Neuronal stem cell (in vitro differentiated cells): ENCODE results near the gene KHSRP.

Source experiments
- DNase-seq: peaks from one replicate; pipeline ENCODE4 v3.0.0-alpha.2; 2013; ENCODE audit warnings: low spot score
- H2AFZ ChIP-seq: one replicate; pipeline ENCODE4 v1.6.1; 2013; ENCODE audit warnings: mild to moderate bottlenecking, low read length, inconsistent platforms
- H2AK5ac ChIP-seq: 2 replicates; pipeline ENCODE4 v1.6.1; 2013; ENCODE audit warnings: low read depth, mild to moderate bottlenecking, inconsistent platforms, low read length, moderate library complexity, mixed read lengths
- H2BK120ac ChIP-seq: 2 replicates; pipeline ENCODE4 v1.6.1; 2013; ENCODE audit warnings: low read depth, mild to moderate bottlenecking, inconsistent platforms, low read length, moderate library complexity, mixed read lengths
- H2BK12ac ChIP-seq: one replicate; pipeline ENCODE4 v1.6.1; 2013; ENCODE audit warnings: low read length, inconsistent platforms
- H2BK15ac ChIP-seq: 2 replicates; pipeline ENCODE4 v1.6.1; 2013; ENCODE audit warnings: mild to moderate bottlenecking, low read length, inconsistent platforms, mixed read lengths
- H2BK5ac ChIP-seq: one replicate; pipeline ENCODE4 v1.6.1; 2013; ENCODE audit warnings: inconsistent platforms, mild to moderate bottlenecking, low read length, moderate library complexity
- H3K14ac ChIP-seq: one replicate; pipeline ENCODE4 v1.6.1; 2013; ENCODE audit warnings: low read length, inconsistent platforms
- H3K18ac ChIP-seq: 2 replicates; pipeline ENCODE4 v1.6.1; 2013; ENCODE audit warnings: low read length, inconsistent platforms
- H3K23ac ChIP-seq: 2 replicates; pipeline ENCODE4 v1.6.1; 2013; ENCODE audit warnings: low read depth, mild to moderate bottlenecking, mixed read lengths, low read length, inconsistent platforms; ENCODE audit not compliant: poor library complexity
- H3K27ac ChIP-seq: replicated peaks from 3 replicates; pipeline ENCODE4 v1.5.1; 2013; ENCODE audit warnings: low read length, inconsistent platforms
- H3K27me3 ChIP-seq, 3 experiments: 2 replicates each; pipeline ENCODE4 v1.6.1; 2013; ENCODE audit warnings: low read length in 3 of 3, mild to moderate bottlenecking in 2 of 3, inconsistent platforms in 1 of 3, low read depth in 1 of 3, mixed read lengths in 1 of 3, moderate library complexity in 1 of 3; ENCODE audit not compliant: control insufficient read depth in 3 of 3, insufficient read depth in 3 of 3
- H3K36me3 ChIP-seq, 2 donors: replicated peaks in 1 of 2; 2 replicates each; pipeline ENCODE4 v1.6.1; 2013; ENCODE audit warnings: low read length in 2 of 2; ENCODE audit not compliant: control insufficient read depth in 2 of 2, insufficient read depth in 2 of 2
- H3K4ac ChIP-seq: 2 replicates; pipeline ENCODE4 v1.6.1; 2013; ENCODE audit warnings: inconsistent platforms, mild to moderate bottlenecking, low read length, moderate library complexity
- H3K4me1 ChIP-seq, 2 donors: 1 replicate in 1 of 2; 2 replicates in 1 of 2; pipeline ENCODE4 v1.6.1; 2013; ENCODE audit warnings: low read length in 2 of 2, low read depth in 1 of 2; ENCODE audit not compliant: control insufficient read depth in 2 of 2, insufficient read depth in 1 of 2
- H3K4me2 ChIP-seq: one replicate; pipeline ENCODE4 v1.6.1; 2013; ENCODE audit warnings: mild to moderate bottlenecking, low read length, inconsistent platforms; ENCODE audit not compliant: insufficient read depth, poor library complexity, severe bottlenecking
- H3K4me3 ChIP-seq, 2 donors: 2 replicates each; pipeline ENCODE4 v1.5.1; 2013; ENCODE audit warnings: low read length in 2 of 2, mild to moderate bottlenecking in 2 of 2, inconsistent platforms in 1 of 2, moderate library complexity in 1 of 2
- H3K79me1 ChIP-seq: one replicate; pipeline ENCODE4 v1.6.1; 2013; ENCODE audit warnings: low read depth, mild to moderate bottlenecking, inconsistent platforms, low read length, moderate library complexity
- H3K9ac ChIP-seq: one replicate; pipeline ENCODE4 v1.6.1; 2013; ENCODE audit warnings: mild to moderate bottlenecking, low read depth, low read length, inconsistent platforms; ENCODE audit not compliant: poor library complexity
- H3K9me3 ChIP-seq, 2 donors: replicated peaks in 1 of 2; 2 replicates each; pipeline versions ENCODE3 to v1.6.1; 2013; ENCODE audit warnings: low read length in 2 of 2, mild to moderate bottlenecking in 2 of 2, inconsistent platforms in 1 of 2, low read depth in 1 of 2, mixed read lengths in 1 of 2, moderate library complexity in 1 of 2; ENCODE audit not compliant: control insufficient read depth in 2 of 2, insufficient read depth in 1 of 2
- H4K8ac ChIP-seq: one replicate; pipeline ENCODE4 v1.6.1; 2013; ENCODE audit warnings: low read depth, mild to moderate bottlenecking, inconsistent platforms, low read length, moderate library complexity
- H4K91ac ChIP-seq: one replicate; pipeline ENCODE4 v1.6.1; 2013; ENCODE audit warnings: low read length, low read depth, mild to moderate bottlenecking, inconsistent platforms; ENCODE audit not compliant: poor library complexity
- WGBS, 2 donors: extraction: QIAGEN DNeasy Blood & Tissue Kit; methylation state at CpG; one replicate each; pipeline ENCODE4 v1.1.7; 2013; ENCODE audit warnings: missing lambda C conversion rate in 2 of 2, mixed read lengths in 1 of 2; ENCODE audit not compliant: insufficient read length in 2 of 2, insufficient replicate concordance in 1 of 2; ENCODE audit errors: extremely low coverage in 2 of 2; 5-methylcytosine and 5-hydroxymethylcytosine counted together

The KHSRP gene

GRCh38 chr19:6451583-6452222 lies 27.1 kb upstream of the KHSRP start:
- Histone ChIP-seq H3K9ac (no peak overlapping the region), H4K91ac (no peak overlapping the region), H3K27me3 (no peaks in the 10 kb centered on the region), H3K23ac (no peak overlapping the region), H3K18ac (no peak overlapping the region), H2AK5ac (no peak overlapping the region), H3K36me3 (peaks cover 21 to 57% of the 10 kb centered on the region in 2 donors), H2BK5ac (no peak overlapping the region), H3K4me3 (no peak overlapping the region), H3K27ac (no peak overlapping the region), H2BK120ac (no peak overlapping the region), H2BK12ac (no peak overlapping the region), H4K8ac (no peak overlapping the region), H3K79me1 (peaks cover 3% of the 10 kb centered on the region), H3K14ac (no peak overlapping the region), H2BK15ac (no peak overlapping the region), H2AFZ (no peak overlapping the region), H3K9me3 (peaks cover 12 to 22% of the 10 kb centered on the region in 2 donors), H3K4ac (no peak overlapping the region), H3K4me2 (no peak overlapping the region), H3K4me1 (no peaks in the 10 kb centered on the region)
- DNase-seq: no peak
- no CpG with 5 or more reads among the region's 7 CpGs for WGBS, 2 donors

- no CpG with 5 or more reads among the region's 5 CpGs for WGBS, 2 donors
- Histone ChIP-seq H3K14ac (no peak overlapping the region), H3K9me3 (peaks cover 12 to 19% of the 10 kb centered on the region in 2 donors), H4K8ac (no peak overlapping the region), H3K4ac (no peak overlapping the region), H3K79me1 (no peaks in the 10 kb centered on the region), H3K18ac (no peak overlapping the region), H3K4me1 (no peaks in the 10 kb centered on the region), H4K91ac (no peak overlapping the region), H3K9ac (no peak overlapping the region), H3K27ac (no peak overlapping the region), H2BK5ac (no peak overlapping the region), H3K36me3 (peaks cover 17 to 50% of the 10 kb centered on the region in 2 donors), H2BK12ac (no peak overlapping the region), H2AFZ (no peak overlapping the region), H3K4me3 (no peak overlapping the region), H2AK5ac (no peak overlapping the region), H3K27me3 (no peaks in the 10 kb centered on the region), H2BK15ac (no peak overlapping the region), H2BK120ac (no peak overlapping the region), H3K4me2 (no peak overlapping the region), H3K23ac (no peak overlapping the region)
- no peak for DNase-seq
These were observed 25.6 kb upstream of the KHSRP start for GRCh38 chr19:6450166-6450565.

GRCh38 chr19:6448045-6448444 lies 23.4 kb upstream of the KHSRP start:
- Histone ChIP-seq H3K9ac (no peak overlapping the region), H3K27ac (no peak overlapping the region), H3K23ac (no peak overlapping the region), H3K36me3 (peaks cover 8 to 29% of the 10 kb centered on the region in 2 donors), H3K4me1 (no peaks in the 10 kb centered on the region), H3K79me1 (no peaks in the 10 kb centered on the region), H3K18ac (no peak overlapping the region), H2AK5ac (no peak overlapping the region), H3K27me3 (no peaks in the 10 kb centered on the region), H4K91ac (no peak overlapping the region), H2BK12ac (no peak overlapping the region), H2BK15ac (no peak overlapping the region), H3K4ac (no peak overlapping the region), H3K9me3 (no peaks in the 10 kb centered on the region), H2AFZ (no peak overlapping the region), H4K8ac (no peak overlapping the region), H2BK120ac (no peak overlapping the region), H3K14ac (no peak overlapping the region), H3K4me3 (no peak overlapping the region), H2BK5ac (no peak overlapping the region), H3K4me2 (no peak overlapping the region)
- no peak for DNase-seq
- WGBS, 2 donors: no CpG with 5 or more reads among the region's 3 CpGs

- Histone ChIP-seq H3K14ac (no peak overlapping the region), H3K9me3 (no peaks in the 10 kb centered on the region), H3K4me1 (no peaks in the 10 kb centered on the region), H2BK15ac (no peak overlapping the region), H3K18ac (no peak overlapping the region), H3K79me1 (no peaks in the 10 kb centered on the region), H3K4me3 (no peak overlapping the region), H2BK12ac (no peak overlapping the region), H3K9ac (no peak overlapping the region), H3K4ac (no peak overlapping the region), H4K91ac (no peak overlapping the region), H2BK120ac (no peak overlapping the region), H4K8ac (no peak overlapping the region), H2AFZ (no peak overlapping the region), H3K23ac (no peak overlapping the region), H3K36me3 (peaks cover under 1 to 14% of the 10 kb centered on the region in 2 donors), H2BK5ac (no peak overlapping the region), H2AK5ac (no peak overlapping the region), H3K27me3 (no peaks in the 10 kb centered on the region), H3K27ac (no peak overlapping the region), H3K4me2 (no peak overlapping the region)
- no peak for DNase-seq
- no CpG with 5 or more reads among the region's 3 CpGs for WGBS, 2 donors
These were observed 21.8 kb upstream of the KHSRP start for GRCh38 chr19:6446452-6446851.
